GM21390 (cell line): ENCODE results near the gene NFATC2.

ENCODE experiments used
- ATAC-seq: cut with Tn5 transposase; IDR thresholded peaks from one replicate; pipeline ENCODE4 v1.9.1; 2021; ENCODE audit not compliant: unreplicated experiment

NFATC2 gene

GRCh38 chr20:51454250-51454865, 88.2 kb downstream of the NFATC2 start:
- ATAC-seq = no peak

- ATAC-seq = no peak
Observed at GRCh38 chr20:51452734-51453365, 89.7 kb downstream of the NFATC2 start.

GRCh38 chr20:51452091-51452613, 90.4 kb downstream of the NFATC2 start:
- no peak for ATAC-seq

DNA sequence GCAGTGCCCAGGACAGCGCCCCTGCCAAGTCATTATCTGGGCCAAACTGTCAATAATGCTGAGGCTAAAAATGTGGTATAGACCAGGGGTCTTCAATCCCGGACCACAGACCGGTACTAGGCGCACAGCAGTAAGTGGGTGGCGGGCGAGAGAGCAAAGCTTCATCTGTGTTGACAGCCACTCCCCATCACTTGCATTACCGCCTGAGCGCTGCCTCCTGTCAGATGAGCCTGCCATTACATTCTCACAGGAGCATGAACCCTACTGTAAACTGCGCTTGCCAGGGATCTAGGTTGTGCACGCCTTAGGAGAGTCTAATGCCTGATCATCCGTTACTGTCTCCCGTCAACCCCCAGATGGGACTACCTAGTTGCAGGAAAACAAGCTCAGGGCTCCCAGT, 91.0 kb downstream of the NFATC2 start:
- no peak for ATAC-seq

- ATAC-seq = no peak
Observed at GRCh38 chr20:51450984-51451383, 91.5 kb downstream of the NFATC2 start.

DNA sequence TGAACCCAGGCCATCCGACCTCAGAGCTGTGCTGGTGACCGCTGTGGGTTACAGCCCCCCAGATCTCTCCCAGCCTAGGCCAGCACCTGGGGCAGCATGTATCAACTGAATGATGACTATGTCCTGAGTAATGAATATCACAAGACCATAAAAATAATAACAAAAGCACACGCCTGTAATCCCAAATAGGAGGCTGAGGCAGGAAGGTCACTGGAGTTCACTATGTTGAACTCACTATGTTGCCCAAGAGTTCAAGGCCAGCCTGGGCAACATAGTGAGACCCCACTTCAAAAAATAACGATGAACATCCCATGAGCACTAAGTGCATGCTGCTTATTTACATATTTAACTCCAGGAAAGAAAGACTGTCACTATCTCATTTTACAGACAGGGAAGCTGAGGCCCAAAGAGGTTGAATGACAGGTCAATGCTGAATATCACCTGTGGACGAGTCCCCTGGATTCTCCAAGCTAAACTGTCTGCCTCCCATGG, 92.3 kb downstream of the NFATC2 start:
- ATAC-seq = no peak

DNA sequence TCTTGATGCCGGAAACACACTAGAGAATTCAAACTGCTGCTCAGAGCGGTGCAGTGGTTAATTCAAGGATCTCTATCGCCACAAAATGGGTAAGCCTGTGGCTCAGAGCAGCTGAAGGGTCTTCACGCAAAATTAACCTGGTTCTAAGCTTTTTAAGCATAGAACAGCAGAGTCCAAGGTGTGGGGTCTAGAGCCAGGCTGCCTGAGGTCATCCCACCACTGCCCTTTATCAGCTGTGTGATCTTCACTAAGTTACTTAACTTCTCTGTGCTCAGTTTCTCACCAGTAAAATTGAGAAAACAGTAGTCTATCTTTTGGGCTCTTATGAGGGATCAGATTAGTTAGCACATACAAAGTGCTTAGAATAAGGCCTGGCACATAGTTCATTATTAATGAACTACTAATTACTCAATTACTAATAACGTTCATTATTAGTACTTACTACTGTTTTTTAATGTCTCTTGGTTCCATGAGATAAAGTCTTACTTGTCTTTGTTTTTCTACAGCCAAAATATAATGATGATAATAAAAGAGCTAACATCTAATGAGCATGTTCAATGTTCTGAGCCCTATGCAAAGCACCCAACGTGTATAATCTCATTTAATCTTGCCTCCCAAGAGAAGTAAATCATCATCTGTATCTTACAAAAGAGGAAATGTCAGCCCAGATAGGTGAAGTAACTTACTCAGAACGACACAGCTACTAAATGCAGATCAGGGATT, 92.9 kb downstream of the NFATC2 start:
- ATAC-seq = no peak

DNA sequence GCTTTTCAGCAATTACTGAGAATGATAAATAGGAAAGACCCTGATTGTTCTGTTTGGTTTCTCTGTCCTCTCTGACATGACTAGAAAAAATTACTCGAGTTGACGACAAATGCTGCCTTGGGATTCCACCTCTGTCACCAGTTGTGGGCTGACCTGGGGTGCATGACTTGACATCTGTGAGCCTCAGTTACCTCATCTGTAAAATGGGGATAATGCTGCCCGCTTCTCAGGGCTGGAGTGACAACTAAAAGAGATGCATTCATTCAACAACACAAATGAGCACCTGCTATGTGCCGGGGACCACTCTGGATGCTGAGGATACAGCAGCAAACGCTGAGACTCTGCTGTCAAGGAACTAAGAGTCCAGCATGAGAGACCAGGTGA, 94.8 kb downstream of the NFATC2 start:
- ATAC-seq = no peak

GRCh38 chr20:51447097-51447764, 95.3 kb downstream of the NFATC2 start:
- no peak for ATAC-seq

GRCh38 chr20:51446656-51447055, 95.9 kb downstream of the NFATC2 start:
- ATAC-seq = no peak

GRCh38 chr20:51446230-51446629, 96.3 kb downstream of the NFATC2 start:
- ATAC-seq = no peak

DNA sequence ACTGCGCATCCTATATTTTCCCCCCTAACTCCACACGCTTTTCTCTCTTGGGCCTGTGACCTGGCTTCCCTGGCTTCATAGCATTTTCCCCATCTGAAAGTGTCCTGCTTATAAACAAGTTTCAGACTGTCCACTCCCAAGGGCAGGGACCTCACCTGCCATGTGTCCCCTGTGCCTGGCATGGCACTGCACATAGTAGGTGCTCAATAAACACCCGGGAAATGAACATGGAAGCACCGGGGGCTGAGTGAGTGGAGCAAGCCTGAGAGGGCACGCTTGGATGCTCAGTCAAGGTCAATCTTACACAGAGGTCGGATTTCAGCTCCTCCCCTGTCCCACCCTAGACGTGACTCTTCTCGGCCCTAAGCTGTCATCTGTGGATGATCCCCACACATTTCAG, 96.9 kb downstream of the NFATC2 start:
- ATAC-seq = no peak

DNA sequence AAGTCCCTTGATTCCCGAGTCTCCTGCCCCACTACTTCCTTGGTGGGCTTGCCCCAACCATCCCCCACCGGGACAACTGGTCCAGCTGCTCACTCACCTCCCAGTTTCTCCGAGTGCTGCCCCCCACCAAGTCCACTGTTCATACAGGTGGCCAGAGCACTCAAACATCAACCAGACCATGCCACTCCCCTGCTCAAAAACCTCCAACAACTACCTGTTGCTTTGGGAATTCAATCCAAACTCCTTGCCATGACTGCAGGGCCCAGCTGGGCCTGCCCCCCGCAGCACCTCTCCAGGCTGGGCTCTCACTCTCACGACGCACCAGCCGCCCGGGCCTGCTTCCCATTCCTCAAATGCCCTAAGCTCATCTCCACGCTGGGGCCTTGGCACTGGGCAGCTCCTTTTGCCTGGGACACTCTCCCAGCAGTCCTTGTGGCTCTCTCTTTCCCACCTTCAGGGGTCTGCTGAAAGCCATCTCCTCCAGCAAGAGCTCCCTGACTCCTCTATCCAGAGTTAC, 97.5 kb downstream of the NFATC2 start:
- no peak for ATAC-seq

DNA sequence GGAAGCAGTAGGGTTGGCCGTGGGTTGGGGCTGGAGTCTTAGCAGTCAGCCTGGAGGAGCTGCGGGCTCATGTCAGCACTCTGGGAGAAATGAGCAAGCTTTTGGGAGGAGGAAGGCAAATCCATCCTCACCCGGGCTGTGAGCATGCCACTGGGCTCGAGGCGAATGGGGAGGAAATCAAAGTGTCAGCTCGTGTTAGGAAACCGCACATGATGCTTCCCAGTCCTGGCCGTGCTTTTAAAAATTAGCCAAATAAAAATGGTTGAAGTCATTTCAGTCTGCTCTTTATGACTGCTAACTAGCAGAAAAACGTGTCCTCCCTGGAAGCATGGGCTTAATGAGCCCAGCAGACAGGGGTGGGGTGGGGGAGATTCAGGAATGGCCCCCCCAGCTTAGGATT, 98.1 kb downstream of the NFATC2 start:
- ATAC-seq = no peak

DNA sequence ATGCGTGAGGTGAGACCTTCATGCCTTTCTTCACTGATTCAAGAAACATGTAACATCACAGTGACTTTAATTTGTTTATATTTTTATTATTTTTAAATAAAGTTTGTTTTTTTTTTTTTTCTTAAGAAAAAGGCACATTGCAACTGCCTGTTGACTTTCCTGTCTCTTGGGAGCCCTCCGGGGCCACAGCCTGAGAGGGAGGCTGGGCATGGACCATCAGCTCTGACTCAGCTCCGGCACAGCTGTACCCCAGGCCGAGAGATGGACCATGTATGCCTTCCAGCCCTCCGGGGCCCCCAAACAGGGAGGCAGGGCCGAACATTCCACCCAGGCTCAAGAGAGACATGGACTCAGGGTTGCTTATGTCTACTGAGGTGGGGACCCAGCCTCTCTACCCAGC, 99.9 kb downstream of the NFATC2 start:
- no peak for ATAC-seq

DNA sequence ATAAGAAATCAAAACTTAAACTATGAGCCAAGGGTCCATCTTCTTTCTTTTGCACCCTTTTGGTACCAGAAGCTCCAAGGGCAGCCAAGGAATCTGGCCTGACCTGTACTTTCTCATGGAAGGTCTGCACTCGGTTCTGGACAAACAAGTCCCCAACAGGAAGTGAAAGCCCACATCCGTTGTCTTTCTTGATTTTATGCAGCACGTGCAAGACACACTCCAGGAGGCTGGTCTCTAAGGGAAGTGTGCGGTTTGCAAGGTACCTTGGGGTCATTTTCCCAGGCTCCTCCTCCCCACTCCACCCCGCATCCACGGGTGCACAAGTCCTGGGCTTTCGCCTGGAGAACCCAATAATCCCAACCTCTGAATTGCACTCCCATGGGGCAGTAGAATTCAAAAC, 101.9 kb downstream of the NFATC2 start:
- ATAC-seq = no peak

- no peak for ATAC-seq
Observed at GRCh38 chr20:51439160-51439689, 103.3 kb downstream of the NFATC2 start.

DNA sequence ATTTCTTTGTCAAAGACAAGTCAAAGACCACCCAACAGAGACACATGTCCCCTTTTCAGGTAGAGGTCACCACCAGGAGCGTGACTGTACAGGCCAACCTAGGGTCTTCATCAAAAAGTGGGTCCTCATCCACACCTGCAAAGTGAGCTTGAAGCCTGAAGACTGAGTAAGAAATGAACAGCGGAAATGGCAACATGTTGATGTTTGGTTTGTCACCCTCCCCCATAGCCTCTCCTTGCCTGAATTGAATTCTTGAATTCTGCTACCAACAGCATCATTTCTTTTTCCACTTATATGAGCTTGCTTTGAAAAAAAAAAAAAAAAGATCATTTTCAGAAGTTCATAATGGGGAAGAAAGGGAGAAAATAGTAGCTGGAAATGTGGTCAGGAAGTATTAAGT, 104.4 kb downstream of the NFATC2 start:
- ATAC-seq = no peak

DNA sequence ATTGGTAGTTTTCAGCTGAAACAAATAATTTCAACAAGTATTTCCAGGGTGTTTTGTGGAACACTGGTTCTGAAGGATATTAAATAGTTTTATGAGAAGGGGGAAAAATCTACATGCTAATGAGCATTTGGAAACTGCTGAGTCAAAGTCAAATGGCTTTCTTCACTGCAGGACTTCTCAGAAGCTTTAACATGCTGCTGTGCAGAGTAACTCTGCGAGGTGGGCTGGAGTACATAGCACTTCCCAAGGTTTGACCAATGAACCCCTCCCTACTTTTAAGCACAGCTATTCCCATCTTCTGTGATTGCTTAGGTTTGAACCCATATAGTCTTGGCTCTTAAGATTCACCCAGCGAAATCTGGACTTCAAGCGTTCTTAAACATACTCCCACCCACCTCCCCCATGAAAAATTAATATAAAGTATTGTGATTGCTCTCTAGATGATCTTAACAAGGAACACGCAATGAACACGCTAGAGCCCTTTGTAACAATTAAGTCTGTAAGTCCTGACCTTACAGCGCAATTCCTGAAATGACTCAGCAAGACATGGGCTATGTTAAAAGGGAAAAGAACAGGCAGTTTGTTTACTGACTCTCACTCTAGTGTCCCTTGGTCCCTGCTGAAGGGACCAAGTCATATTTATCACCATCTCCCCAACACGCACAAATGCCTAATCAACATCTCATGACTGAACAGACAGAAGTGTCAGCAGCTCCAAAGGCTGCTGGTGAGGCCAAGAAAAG, 105.2 kb downstream of the NFATC2 start:
- ATAC-seq = no peak

- ATAC-seq = no peak
Observed at GRCh38 chr20:51434580-51435247, 107.8 kb downstream of the NFATC2 start.
